ENCODE data around the gene GOT1. TPM values are rescaled to one million over a fixed set of nuclear protein-coding genes. Genes with fewer than 3 reads are reported as not detected.

The GOT1 gene
- total and polyA plus RNA-seq, 2 of the 8 experiments (the other 6 are each of a cell fraction or from before 2014, with no cell fraction given), result 16.7 to 47.0 TPM

- POLR2A ChIA-PET (ENCODE audit: partially characterized antibody), result no interaction called here
- WGBS, 2 experiments (ENCODE audit: extremely low coverage in 1 of 2, insufficient coverage in 1 of 2, insufficient read length in 1 of 2, insufficient replicate concordance in 2 of 2, low coverage in 1 of 2, low lambda C conversion rate in 2 of 2, missing lambda C conversion rate in 1 of 2), result 94% methylated on average over 5 of the region's 5 CpGs; no CpG with 5 or more reads in 1 of the 2 experiments
Observed at GRCh38 chr10:99360934-99361333, 69.5 kb downstream of the GOT1 start.

More at GRCh38 chr10:99360934-99361333, 69.5 kb downstream of the GOT1 start:
- Histone ChIP-seq H2AFZ (ENCODE audit: low read length) (no peak overlapping the region), H3K23ac (ENCODE audit: insufficient read length) (no peak overlapping the region), H3K79me2 (ENCODE audit: control insufficient read depth in 1 of 2, insufficient read depth in 2 of 2, low read length in 2 of 2) (no peaks in the 10 kb centered on the region), H3K18ac (ENCODE audit: extremely low read depth, low read length) (no peak overlapping the region), H3K4me3 (ENCODE audit: extremely low read depth in 1 of 4, insufficient read depth in 2 of 4, low read depth in 3 of 4, low read length in 4 of 4) (no peak overlapping the region), H2BK15ac (ENCODE audit: low read length) (no peak overlapping the region), H3K56ac (replicated peaks; ENCODE audit: insufficient read length, low read depth, low read length) (no peak overlapping the region), H3K9ac (replicated peaks in 1 of 4; ENCODE audit: extremely low read depth in 1 of 4, low read depth in 3 of 4, low read length in 3 of 4) (no peak overlapping the region), H3K4me2 (ENCODE audit: insufficient read depth in 1 of 2, low read depth in 2 of 2, low read length in 2 of 2) (no peak overlapping the region), H2BK20ac (ENCODE audit: low read length) (no peak overlapping the region), H3K4me1 (replicated peaks in 1 of 4; ENCODE audit: control insufficient read depth in 3 of 4, insufficient read depth in 4 of 4, low read length in 3 of 4) (peaks cover 0 to 12% (median 3%) of the 10 kb centered on the region in 4 experiments; a peak in 4 of 7 replicates), H3K14ac (ENCODE audit: insufficient read length) (no peak overlapping the region), H2BK12ac (ENCODE audit: low read depth, low read length) (no peak overlapping the region), H4K20me1 (replicated peaks in 1 of 2; ENCODE audit: control insufficient read depth in 1 of 2, insufficient read depth in 2 of 2, low read length in 2 of 2) (no peaks in the 10 kb centered on the region), H3K27ac (ENCODE audit: low read depth, low read length) (no peak overlapping the region), H2AK5ac (ENCODE audit: low read depth, low read length) (no peak overlapping the region), H3K79me1 (ENCODE audit: low read depth, low read length) (no peaks in the 10 kb centered on the region), H2BK120ac (replicated peaks; ENCODE audit: low read depth, low read length) (no peak overlapping the region), H3K23me2 (ENCODE audit: low read depth, low read length) (no peaks in the 10 kb centered on the region), H3K4ac (replicated peaks; ENCODE audit: insufficient read length, low read depth, low read length) (no peak overlapping the region), H3K9me3 (ENCODE audit: insufficient read depth in 2 of 2, low read depth in 1 of 2, low read length in 1 of 2) (no peaks in the 10 kb centered on the region), H4K91ac (replicated peaks; ENCODE audit: insufficient read length, low read length) (no peak overlapping the region), H2BK5ac (ENCODE audit: low read depth, low read length) (no peak overlapping the region), H4K5ac (ENCODE audit: insufficient read length, low read depth, low read length) (no peak overlapping the region), H3K36me3 (ENCODE audit: control insufficient read depth in 2 of 4, insufficient read depth in 4 of 4, low read length in 3 of 4) (no peaks in the 10 kb centered on the region), H3K27me3 (replicated peaks in 1 of 4; ENCODE audit: control insufficient read depth in 3 of 4, extremely low read depth in 1 of 4, insufficient read depth in 3 of 4, low read length in 3 of 4) (peaks cover 0 to 4% (median 0%) of the 10 kb centered on the region in 4 experiments; a peak in 2 of 7 replicates), H4K8ac (ENCODE audit: extremely low read depth, insufficient read depth, low read length) (no peak overlapping the region)
- DNase-seq (ENCODE audit: low read depth in 1 of 2, low spot score in 2 of 2), result no peak
- no peak for FAIRE-seq
- no peak for TF ChIP-seq ATF2 (IDR thresholded peaks at IDR 0.05; ENCODE audit: low read length)
- peak in 1 of 2 experiments; percentile 26; a peak in 1 of 4 replicates for TF ChIP-seq RAD21 (IDR thresholded peaks at IDR 0.05 in 1 of 2, conservative IDR thresholded peaks at IDR 0.05 in 1 of 2; ENCODE audit: low read depth in 2 of 2, low read length in 2 of 2)
- CTCF ChIA-PET (ENCODE audit: partially characterized antibody), result interaction anchor here (0.9 to 2.1 kb wide), 4 partner anchors 9 to 32 kb away, joined by 3 to 8 read pairs (median 4); no protein-coding TSS in a partner anchor

All from H1 (cell line).